HG02884 (cell line): ENCODE data around the gene SEC14L5.

Experiments
- ATAC-seq: cut with Tn5 transposase; IDR thresholded peaks from one replicate; pipeline ENCODE4 v1.9.1; 2021; ENCODE audit warnings: mild to moderate bottlenecking, moderate library complexity; ENCODE audit not compliant: unreplicated experiment

SEC14L5 gene

DNA sequence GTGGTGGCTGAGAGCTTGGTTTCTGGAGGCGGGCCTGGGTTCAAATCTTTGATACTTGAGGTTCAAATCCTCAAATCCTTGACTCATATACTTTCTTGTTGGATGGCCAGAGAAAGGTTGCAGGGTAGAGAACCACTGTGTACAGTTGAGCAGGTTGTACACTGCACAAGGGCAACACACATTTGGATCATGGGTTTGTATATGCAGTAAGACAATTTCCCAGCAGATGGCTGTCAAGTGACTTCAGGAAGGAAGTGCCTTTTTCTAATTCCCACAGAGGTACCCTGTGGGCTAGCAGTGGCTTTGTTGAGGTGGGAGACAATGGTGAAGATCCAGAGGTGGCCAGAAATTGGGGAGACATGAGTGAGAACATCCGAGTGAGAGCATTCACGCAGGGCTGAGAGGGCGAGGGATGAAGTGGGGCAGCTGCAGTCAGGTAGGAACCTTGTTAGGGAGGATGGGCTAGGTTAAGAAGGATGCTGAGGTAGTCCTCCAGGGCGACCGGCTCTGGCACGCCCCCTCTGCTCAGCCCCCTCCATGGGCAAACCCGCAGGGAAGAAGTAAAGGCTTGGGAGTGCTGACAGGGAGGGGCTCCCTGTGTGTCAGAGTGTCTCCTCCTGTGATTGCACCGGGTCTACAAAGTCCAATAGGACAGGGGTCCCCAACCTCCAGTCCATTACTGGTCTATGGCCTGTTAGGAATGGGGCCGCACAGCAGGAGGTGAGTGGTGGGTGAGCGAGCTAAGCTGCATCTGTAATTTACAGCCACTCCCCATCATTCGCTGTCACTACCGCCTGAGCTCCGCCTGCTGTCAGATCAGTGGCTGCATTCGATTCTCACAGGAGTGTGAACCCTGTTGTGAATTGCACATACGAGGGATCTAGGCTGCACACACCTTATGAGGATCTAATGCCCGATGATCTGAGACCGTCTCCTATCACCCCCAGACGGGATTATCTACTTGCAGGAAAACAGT is 104.9 kb downstream of the SEC14L5 start:
- ATAC-seq = no peak

DNA sequence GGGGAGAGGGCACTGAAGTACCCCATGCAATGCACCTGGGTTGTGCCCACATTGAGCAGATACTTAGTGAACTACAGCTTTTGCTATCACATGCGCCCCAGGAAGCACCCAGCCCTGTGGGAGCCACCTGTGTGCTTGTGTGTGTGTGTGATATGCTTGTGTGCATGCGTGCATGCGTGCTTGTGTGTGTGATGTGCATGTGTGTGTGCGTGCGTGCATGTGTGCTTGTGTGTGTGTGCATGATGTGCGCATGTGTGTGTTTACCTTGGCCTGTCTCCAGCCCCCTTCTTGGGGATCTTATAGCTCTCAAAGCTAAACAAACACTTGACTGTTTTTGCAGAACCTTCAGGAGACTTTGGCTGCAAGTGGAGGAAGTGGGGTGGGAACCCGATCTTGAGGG is 106.8 kb downstream of the SEC14L5 start:
- ATAC-seq = no peak

GRCh38 chr16:5065326-5065725 is 107.2 kb downstream of the SEC14L5 start:
- ATAC-seq = no peak

DNA sequence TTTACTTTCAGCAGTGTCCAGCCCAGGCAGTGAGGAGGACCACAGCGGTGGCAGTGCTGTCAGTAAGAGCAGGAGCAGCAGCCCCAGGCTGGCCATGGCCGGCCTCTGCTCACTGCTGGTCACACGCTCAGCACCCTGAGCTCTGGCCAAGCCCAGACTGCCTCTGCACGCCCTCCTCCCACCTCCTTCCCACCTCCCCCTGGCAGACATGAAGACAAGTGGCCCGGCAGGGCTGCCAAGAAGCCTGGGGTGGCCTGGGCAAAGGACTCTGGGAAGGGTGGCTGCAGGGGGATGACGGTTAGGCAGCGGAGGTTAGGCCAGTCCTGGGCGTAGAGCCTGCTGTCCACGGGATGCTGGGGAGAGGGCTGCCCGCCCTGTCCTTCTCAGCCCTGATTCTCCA is 107.7 kb downstream of the SEC14L5 start, which contains the start of gene C16orf89:
C16orf89 (minus strand) TSS at position 144 of the 400 bp plus-strand sequence; CDS start at position 96, 48 bp downstream.
- no peak for ATAC-seq

GRCh38 chr16:5066511-5066910 is 108.4 kb downstream of the SEC14L5 start:
- no peak for ATAC-seq
